HG03558 (cell line): ENCODE measurements around the gene SEMA3E.

Experiments used
- ATAC-seq: cut with Tn5 transposase; IDR thresholded peaks from one replicate; pipeline ENCODE4 v1.9.1; 2021; ENCODE audit warnings: moderate number of reproducible peaks; ENCODE audit not compliant: unreplicated experiment; ENCODE audit errors: extremely low read depth

Gene SEMA3E

DNA sequence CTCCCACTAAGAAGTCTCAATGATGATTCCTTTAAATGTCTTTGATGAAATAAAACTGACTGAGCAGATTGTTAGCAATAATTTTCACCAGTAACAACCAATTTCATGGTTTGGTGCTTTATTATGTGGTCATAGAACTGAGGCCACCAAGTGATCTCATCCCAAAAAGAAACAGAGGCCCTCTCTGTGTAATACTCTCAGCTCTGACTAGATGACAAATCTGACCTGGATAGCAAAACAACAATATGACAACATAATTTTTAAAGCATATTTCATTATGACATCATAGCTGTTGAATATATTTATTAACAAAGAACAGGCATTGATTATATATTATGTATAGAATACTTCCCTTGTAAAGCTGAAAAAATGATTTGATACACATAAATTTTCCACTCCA lies 5.9 kb downstream of the SEMA3E start:
- no peak for ATAC-seq

DNA sequence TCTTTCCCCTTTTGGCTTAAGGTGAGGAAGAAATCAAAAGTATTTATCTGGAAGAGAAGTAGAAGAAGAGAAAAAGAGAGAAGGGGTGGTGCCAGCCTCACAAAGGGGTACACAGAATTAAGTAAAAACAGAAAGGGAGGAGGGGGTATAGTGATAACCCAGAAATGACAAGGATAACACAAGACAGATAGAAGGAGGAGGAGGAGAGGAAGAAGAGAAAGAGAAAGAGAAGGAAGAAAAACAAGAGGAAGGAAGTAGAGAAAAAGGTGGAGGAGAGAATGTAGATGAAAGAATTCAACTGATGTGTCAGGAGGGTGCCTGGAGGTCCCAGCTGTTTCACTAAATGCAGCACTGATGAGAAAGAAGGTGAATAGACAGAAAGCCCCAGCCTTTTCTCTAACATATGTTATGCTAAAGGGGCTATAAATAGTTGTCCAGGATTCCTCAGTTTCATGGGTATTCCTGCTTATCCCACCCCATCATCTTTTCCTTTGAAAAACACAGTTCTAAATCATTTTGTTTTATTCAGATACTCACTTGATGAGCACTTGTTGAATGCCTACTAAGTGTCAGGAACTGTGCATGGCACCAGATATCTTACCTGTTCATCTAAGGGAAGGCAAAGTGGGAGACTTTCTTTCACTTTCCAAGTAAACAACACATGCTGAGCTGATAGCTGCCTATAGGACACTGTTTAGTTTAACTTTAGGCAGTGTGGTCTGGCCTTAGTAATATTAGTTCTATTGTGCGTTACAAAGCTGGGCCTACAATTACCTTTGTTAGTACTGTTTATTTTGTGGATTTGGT lies 8.0 kb downstream of the SEMA3E start:
- no peak for ATAC-seq

DNA sequence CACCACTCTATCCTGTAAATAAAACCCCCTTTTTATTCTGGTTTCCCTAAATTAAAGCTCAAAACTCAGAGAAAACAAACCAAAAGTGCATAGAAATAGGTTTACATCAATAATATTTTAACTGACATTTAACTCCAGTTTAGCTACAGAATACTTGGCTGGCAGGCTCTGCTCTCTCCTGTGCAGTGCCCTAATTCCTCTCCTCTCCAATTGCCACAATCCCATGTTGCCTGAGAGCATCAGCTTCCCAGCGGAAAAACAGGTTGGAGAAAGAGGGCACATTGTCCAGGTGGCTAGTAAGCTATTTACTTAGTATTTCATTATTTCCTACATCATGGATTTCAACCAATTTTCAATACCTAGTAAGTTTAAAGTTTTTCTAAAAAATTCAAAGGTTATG lies 8.7 kb downstream of the SEMA3E start:
- no peak for ATAC-seq

DNA sequence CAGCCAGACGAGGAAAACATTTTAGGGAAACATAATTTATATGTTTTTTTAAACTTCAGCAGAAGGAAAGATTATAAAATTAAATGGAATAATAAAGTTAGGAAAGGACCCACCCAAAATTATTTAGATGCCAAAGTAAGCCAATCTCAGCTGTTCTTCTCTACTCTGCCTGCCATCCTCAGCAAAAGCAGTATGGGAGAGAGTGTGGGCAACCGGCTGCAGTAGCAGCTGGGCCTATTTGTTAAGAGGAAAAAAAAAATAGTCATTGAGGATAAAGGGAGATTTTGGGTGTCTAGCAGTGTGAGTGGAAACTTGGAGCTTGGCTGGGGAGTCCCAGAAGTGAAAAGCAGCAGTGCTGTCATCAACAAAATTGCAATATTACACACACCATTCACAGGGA lies 15.4 kb downstream of the SEMA3E start:
- ATAC-seq: no peak

DNA sequence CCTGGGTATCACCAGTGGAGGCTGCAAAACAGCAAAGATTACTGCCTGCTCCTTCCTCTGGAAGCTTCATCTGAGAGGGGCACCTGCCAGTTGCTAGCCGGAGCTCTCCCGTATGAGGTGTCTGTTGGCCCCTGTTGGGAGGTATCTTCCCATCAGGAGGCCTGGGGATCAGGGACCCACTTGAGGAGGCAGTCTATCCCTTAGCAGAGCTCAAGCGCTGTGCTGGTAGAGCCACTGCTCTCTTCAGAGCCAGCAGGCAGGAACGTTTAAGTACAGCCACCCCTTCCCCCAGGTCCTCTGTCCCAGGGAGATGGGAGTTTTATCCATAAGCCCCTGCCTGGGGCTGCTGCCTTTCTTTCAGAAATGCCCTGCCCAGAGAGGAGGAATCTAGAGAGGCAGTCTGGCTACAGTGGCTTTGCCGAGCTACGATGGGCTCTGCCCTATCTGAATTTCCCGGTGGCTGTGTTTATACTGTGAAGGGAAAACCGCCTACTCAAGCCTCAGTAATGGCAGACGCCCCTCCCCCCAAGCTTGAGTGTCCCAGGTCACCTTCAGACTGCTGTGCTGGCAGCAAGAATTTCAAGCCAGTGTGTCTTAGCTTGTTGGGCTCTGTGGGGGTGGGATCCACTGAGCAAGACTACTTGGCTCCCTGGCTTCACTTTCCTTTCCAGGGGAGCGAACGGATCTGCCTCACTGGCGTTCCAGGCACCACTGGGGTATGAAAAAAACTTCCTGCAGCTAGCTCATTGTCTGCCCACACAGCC lies 19.6 kb downstream of the SEMA3E start:
- no peak for ATAC-seq

DNA sequence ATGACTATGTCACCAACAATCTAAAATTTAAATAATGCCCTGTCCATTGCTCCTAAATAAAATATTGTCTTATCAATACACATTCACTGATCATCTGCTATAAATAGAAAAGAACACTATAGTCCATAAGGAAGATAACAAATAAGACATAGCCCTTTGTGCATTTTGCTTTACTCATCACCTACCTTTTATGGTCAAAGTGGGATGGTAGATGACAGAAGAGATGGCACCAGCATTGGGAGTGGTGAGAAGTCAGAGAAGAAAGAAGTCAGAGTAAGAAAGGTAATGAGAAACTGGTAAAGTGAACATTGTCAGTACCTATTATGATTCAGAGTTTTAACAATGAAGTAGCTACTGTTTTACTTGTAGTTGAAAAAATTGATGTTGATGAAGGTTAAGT lies 31.1 kb downstream of the SEMA3E start:
- no peak for ATAC-seq

DNA sequence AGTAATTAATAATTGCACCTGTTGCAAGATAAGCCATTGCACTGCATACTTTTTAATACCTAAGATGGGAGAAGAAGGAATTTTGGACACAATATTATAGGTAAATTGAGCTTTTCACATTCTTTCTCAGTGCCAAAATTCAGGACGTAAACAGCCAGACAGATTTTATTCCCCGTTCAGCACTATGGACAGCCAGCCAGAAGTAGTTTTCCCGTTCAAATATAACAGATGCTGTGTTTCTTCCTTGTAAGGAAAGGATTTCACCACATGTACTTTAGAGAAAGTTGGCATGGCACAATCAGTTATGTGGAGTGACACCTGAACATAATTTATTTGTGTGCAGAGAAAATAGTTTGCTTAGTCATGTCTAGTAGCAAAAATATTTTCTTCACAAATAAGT lies 34.8 kb downstream of the SEMA3E start:
- ATAC-seq: no peak

DNA sequence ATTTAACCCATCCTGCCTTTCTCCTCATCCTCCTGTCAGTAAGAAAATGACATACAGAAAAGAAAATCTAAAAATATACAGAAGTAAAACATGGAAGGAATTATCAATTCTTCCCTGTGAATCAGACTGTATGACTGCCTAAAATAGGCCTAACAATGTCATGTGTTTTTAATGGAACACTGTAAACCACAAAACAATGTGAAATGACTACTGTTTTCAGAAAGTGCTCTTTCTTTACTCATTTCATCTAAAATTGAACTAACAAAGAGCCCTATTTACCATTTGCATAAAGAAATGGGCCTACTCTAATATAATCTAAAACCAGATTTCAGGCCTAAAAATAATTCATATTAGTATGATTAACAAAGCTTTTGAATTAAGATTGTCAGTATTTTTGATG lies 35.7 kb downstream of the SEMA3E start:
- no peak for ATAC-seq

DNA sequence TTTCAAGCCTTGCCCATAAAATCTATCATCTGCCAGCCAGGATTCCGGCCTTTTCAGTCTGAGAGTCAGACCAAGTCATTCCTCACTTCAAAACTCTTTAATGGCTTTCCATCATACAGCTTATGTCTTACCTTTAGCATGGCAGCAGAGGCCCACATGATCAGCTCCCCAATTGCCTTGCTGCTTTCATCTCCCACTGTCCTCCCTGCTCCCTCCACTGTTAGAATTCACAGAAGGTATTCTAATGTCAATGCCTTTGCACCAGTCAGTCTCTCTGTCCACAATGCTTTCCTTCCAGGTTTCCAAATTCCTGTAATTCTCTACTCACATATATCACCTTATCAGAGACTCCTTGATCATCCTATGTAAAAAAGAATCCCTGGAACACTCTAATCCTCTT lies 37.2 kb downstream of the SEMA3E start:
- no peak for ATAC-seq

DNA sequence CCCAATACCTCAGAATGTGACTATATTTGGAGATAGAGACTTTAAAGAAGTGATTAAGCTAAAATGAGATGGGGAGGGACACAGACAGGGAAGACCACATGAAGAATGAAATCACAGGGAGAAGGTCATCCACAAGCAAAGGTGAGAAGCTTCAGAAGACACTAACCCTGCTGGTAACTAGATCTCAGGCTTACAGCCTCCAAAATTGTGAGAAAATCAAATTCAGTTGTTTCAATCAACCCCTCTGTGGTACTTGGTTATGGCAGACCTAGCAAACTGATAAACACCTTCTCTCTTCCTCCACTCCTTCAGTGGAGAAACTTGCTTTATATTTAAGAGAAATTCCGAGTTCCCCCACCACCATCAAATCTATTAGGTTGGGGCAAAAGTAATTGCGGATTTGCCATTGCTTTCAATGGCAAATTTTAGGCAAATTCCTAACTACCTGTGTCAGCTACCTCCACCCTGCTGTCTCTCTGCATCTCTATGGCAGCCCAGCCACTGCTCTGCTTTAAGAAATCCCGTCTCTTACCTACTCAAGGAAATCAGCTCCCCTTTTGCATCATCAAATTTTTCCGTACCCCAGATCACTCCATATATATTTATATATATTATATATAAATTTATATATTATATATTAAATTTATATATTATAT lies 38.2 kb downstream of the SEMA3E start:
- no peak for ATAC-seq

DNA sequence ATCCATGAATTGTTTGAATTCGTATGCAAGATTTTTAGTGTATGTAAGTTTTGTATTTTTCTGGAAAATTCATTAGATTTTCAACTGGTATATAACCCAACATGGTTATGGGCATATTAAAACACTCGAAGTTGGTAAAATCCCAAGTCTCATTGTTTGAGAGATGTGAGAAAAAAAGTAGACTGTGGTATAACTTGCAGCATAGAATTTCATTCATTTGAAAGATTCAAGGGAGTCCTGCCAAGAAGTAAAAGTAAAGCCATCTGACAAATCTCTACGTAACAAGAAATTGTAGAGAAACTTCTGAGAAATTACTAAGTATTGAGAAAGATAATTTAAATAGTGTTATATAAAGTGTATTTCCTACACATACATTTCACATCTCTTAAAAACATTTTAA lies 40.2 kb downstream of the SEMA3E start:
- ATAC-seq: no peak

DNA sequence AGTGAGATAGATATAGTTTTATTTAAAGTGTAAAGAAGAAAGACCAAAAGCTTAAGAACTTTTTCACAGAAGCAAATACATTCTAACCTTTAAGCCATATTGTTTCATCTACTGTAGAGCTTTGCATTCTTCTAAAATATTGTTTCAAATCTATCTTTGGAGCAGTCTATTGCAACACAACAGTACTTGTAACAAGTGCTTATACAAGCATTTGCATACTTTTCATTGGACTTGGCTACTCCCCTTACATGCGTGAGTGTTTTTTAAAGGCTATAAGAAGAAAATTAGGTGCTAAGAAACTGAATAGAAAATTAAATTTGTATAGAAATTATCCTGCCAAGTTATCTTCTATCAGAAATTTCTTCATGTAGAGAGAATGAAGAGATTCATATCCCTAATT lies 45.3 kb downstream of the SEMA3E start:
- ATAC-seq: no peak

DNA sequence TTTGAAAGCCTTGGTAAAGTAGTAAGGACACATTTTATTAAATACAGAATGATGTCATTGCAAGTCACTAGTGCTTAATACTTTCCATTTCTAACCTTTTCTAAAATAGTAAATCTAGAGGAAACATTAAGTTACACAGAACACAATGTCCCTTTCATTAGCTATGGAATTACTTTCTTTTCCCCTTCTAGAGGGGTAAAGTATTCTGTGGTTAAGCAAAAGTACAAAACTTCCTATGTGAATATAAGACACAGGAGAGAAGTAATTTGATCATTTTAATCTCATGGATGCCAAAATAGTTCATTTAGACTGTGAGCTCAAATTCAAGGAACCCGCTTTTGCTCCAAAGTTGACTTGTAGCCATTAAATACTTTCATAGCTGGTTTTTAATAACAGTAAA lies 49.8 kb downstream of the SEMA3E start:
- ATAC-seq: no peak

DNA sequence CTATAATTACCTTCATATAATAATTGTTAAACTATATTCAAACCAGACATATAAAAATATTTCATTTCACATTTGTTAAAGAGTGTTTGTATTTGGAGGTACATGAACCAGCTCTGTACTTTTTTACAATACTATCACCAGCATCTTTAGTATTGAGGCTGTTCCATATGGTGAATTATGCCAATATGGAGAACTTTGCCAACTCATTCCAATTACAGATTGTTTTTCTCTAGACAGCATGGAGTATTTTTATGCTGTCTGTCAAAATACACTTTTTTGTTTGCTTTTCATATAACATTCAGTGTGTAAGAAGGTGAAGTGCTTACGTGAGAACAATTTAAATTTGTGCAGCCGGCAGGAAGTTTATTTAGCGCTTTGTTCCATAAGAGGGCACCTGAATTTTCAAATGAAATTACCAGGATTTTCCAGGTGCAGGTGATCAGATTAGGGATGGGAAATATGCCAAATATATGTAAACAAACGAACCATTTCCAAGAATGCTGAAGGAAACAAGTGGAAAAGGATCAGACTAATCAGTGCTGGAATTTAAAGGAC lies 54.9 kb downstream of the SEMA3E start:
- no peak for ATAC-seq

DNA sequence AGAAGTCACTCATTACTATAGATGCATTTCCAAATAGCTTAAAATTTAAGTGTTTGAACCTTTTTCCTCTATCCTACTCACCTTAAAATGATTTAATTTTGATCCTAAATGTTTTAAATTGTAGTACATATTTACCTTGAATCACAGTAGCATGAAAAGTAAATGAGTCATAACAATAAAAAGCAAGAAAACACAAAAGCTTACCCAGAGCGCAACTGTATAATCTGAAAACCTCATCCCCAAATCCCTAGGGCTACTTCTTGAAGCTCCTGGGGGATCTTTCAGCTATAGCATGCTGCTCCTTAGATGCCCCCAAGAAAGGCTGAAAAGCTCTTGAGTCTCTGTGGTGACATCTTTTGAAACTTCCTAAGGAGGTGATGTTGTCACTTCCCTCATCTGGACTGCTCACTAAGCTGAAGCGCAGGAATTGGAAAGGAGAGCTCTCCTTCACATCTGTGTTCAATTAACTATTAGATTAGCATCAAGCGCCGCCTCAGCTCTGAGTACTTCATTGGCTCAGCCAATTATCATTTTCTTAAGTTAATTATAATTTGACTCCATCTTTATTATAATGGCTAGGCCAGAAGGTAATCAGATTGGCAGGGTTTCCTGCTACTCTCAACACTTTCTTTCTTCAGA lies 60.2 kb downstream of the SEMA3E start:
- ATAC-seq: no peak

DNA sequence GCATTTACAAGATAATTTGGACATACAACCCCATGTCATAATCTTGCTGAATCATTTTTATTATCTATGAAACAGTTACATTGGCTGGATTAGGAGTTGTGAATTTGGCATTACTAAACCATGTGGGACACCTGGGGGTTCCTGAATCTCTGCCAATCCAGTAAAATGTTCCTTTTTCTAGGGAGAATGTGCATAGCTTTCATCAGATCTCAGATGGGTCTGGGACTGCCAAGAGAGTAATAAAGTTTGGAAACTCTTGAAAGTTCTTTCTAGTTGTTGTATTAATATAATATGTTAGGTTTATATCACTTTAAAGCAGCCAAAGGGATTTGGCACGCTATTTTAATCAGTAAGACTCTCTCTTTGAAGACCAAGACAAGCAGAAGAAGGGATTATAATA lies 62.7 kb downstream of the SEMA3E start:
- no peak for ATAC-seq

DNA sequence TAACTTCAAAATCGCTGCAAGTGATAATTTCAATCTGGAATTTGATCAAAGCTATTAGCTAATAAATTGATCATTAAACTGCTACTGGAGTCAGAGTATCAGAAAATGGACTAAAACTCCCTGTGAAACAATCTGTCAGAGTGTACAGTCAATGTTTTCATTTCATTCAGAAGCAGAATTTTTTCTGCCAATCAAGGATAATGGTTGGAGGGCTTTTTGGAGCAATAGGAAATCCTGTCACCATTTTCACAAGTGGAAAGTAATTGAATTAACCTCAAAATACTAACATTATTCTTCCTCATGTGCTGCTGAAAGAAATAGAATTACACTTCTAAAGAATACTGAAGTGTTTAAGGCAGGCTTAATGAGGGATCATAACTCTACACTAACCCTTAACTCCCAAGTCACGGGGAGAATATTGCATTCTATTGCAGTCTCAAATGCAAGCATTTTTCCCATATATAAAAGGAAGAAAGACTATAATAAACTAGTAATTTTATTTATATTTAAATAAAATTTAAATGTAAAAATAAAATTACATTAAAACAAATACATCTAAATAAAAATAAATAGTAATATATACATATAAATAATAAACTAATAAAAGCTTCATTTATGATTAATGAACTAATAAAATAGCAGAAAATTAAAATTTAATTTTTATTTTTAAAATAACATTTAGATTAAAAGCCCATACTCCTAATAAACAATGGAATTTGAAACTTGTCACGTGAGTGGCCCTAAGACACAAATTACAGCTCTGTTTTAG lies 67.1 kb downstream of the SEMA3E start:
- no peak for ATAC-seq

DNA sequence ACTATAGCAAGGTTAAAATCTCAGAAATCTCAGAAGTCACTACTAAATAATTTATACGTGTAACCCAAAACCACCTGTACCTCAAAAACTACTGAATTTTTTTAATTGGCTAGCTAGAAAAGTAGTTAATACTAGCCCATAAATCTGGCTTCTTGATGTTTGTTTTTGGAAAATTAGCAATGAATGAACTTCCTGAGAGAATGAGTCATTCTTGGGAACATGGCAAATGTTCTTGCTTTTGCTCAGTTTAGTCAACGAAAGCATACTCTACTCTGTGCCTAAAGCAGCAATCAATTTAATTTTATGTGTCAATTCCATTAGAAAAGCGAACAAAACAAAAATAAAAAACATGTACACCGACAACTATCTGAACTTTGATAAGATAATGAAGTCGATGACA lies 69.2 kb downstream of the SEMA3E start:
- ATAC-seq: no peak

DNA sequence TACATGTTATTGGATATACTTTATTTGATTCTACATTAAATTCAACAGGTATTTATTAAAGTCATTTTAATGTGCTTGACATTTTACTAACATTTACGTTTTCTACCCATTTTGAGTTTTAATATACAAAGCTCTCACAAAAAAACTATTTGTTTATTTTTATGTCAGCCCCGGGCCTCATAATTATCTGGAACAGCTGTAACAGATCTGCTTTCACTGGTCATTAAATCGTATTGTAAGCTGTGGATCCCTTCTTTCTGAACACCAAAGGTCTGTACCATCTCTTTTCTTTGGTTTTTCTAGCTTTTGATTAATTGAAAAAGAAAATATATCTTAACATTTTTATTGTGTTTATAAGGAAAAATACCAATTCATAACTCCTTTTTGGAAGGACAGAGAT lies 73.5 kb downstream of the SEMA3E start:
- ATAC-seq: no peak

DNA sequence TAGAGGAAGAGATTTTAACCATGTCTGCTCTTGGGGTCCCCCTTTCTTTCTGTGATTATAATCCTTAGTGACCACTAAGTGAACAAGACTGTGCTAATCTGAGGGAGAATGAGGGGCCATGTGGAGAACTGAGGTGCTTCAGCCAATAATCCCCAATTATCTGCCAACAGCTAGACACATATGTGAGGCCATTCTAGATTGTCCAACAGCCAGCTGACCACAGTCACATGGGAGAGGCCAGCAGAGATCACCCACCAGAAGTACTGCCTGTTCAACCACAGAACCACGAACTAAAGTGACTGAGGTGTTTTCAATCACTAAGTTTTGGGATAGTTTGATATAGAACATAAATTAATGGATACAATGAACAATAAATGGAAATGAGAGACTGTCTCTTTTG lies 74.3 kb downstream of the SEMA3E start:
- no peak for ATAC-seq
